Parathyroid adenoma (tissue), 2 donors: ENCODE data around the gene NHSL2.

Experiments
- H2AFZ ChIP-seq: fragments of 300-600 bp; sonication (generic); one replicate; pipeline ENCODE4 v1.7.0; 2017; ENCODE audit warnings: antibody characterized with exemption, mild to moderate bottlenecking
- H3K27ac ChIP-seq: fragments of 300-600 bp; sonication (generic); one replicate; pipeline ENCODE4 v1.7.0; 2017
- H3K27me3 ChIP-seq: fragments of 300-600 bp; sonication (generic); one replicate; pipeline ENCODE4 v1.7.0; 2017; ENCODE audit warnings: low read length; ENCODE audit not compliant: control insufficient read depth, insufficient read depth
- H3K36me3 ChIP-seq: fragments of 300-600 bp; sonication (generic); one replicate; pipeline ENCODE4 v1.7.0; 2017; ENCODE audit warnings: low read length; ENCODE audit not compliant: control insufficient read depth, insufficient read depth
- H3K4me1 ChIP-seq: fragments of 300-600 bp; sonication (generic); one replicate; pipeline ENCODE4 v1.7.0; 2017; ENCODE audit warnings: control low read depth
- H3K4me2 ChIP-seq: fragments of 300-600 bp; sonication (generic); one replicate; pipeline ENCODE4 v1.7.0; 2017; ENCODE audit warnings: low read length
- H3K4me3 ChIP-seq: fragments of 300-600 bp; sonication (generic); one replicate; pipeline ENCODE4 v1.7.0; 2017; ENCODE audit warnings: low read depth, low read length
- H3K79me2 ChIP-seq: fragments of 300-600 bp; sonication (generic); one replicate; pipeline ENCODE4 v1.7.0; 2017; ENCODE audit warnings: control low read depth
- H3K9ac ChIP-seq: fragments of 300-600 bp; sonication (generic); one replicate; pipeline ENCODE4 v1.7.0; 2017; ENCODE audit warnings: mild to moderate bottlenecking
- H3K9me3 ChIP-seq: fragments of 300-600 bp; sonication (generic); one replicate; pipeline ENCODE4 v1.7.0; 2017; ENCODE audit warnings: low read length; ENCODE audit not compliant: control insufficient read depth
- CTCF ChIP-seq: fragments of 300-600 bp; sonication (generic); IDR thresholded peaks from one replicate; pipeline ENCODE4 v1.7.0; 2017; ENCODE audit warnings: antibody characterized with exemption, mild to moderate bottlenecking
- donor health status: primary hyperparathyroidism.

The NHSL2 gene

GRCh38 chrX:72041871-72042851 lies 131.5 kb downstream of the NHSL2 start:
- Histone ChIP-seq H3K27me3 (no peaks in the 10 kb centered on the region), H3K4me3 (no peak overlapping the region), H3K9me3 (no peaks in the 10 kb centered on the region), H3K4me2 (no peak overlapping the region), H3K36me3 (no peaks in the 10 kb centered on the region), H3K79me2 (peaks cover 2% of the 10 kb centered on the region), H3K4me1 (peaks cover 25% of the 10 kb centered on the region), H3K27ac (peak overlapping the region; percentile 66), H2AFZ (peak overlapping the region; percentile 64), H3K9ac (no peak overlapping the region)
- TF ChIP-seq CTCF, result no peak

- H3K9ac ChIP-seq, result no peak overlapping the region
- no peak for TF ChIP-seq CTCF
- H3K27me3 ChIP-seq, result no peaks in the 10 kb centered on the region
- H3K4me2 ChIP-seq, result no peak overlapping the region
- H3K36me3 ChIP-seq, result no peaks in the 10 kb centered on the region
- H3K4me1 ChIP-seq, result peaks cover 32% of the 10 kb centered on the region
- H3K27ac ChIP-seq, result no peak overlapping the region
- no peak overlapping the region for H3K4me3 ChIP-seq
- H2AFZ ChIP-seq, result no peak overlapping the region
- H3K79me2 ChIP-seq, result peaks cover 1% of the 10 kb centered on the region
- no peaks in the 10 kb centered on the region for H3K9me3 ChIP-seq
These were observed 132.2 kb downstream of the NHSL2 start for GRCh38 chrX:72042852-72043248.

- no peaks in the 10 kb centered on the region for H3K79me2 ChIP-seq
- H3K36me3 ChIP-seq, result no peaks in the 10 kb centered on the region
- peaks cover 32% of the 10 kb centered on the region for H3K4me1 ChIP-seq
- H3K9me3 ChIP-seq, result no peaks in the 10 kb centered on the region
- H3K27me3 ChIP-seq, result no peaks in the 10 kb centered on the region
- no peak overlapping the region for H2AFZ ChIP-seq
- no peak overlapping the region for H3K4me2 ChIP-seq
- peak overlapping the region; percentile 100 for H3K27ac ChIP-seq
- H3K4me3 ChIP-seq, result no peak overlapping the region
- no peak overlapping the region for H3K9ac ChIP-seq
- no peak for TF ChIP-seq CTCF
These were observed 133.0 kb downstream of the NHSL2 start for GRCh38 chrX:72043636-72044035.

GRCh38 chrX:72045141-72045540 lies 134.5 kb downstream of the NHSL2 start:
- H3K9me3 ChIP-seq, result no peaks in the 10 kb centered on the region
- no peaks in the 10 kb centered on the region for H3K27me3 ChIP-seq
- H3K9ac ChIP-seq, result no peak overlapping the region
- H2AFZ ChIP-seq, result peak overlapping the region; percentile 62
- peak overlapping the region; percentile 100 for H3K27ac ChIP-seq
- TF ChIP-seq CTCF, result no peak
- H3K4me2 ChIP-seq, result no peak overlapping the region
- no peak overlapping the region for H3K4me3 ChIP-seq
- H3K36me3 ChIP-seq, result no peaks in the 10 kb centered on the region
- peaks cover 36% of the 10 kb centered on the region for H3K4me1 ChIP-seq
- no peaks in the 10 kb centered on the region for H3K79me2 ChIP-seq
